Measurements from ENCODE around the gene SEC24D.

Gene SEC24D

DNA sequence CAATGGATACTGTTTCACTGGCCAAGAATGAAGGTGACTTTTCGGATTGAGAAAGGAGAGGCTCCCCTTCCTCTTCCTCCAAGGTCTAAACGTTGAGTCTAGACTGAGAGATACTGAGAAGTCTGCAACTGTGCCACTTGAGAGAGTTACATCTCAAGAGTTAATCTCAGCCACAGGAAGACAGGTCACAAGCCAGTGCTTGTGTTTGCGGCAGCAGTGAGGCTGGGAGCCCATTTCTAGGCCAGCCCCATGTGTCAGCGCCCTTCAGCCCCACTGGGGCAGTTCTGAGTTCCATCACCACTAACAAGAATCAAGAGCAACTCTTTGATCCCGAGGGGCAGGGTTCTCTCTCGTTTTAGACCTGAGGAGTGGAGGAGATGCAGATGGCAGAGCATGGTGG lies 7.3 kb upstream of the SEC24D start:
- no peak for DNase-seq

DNA sequence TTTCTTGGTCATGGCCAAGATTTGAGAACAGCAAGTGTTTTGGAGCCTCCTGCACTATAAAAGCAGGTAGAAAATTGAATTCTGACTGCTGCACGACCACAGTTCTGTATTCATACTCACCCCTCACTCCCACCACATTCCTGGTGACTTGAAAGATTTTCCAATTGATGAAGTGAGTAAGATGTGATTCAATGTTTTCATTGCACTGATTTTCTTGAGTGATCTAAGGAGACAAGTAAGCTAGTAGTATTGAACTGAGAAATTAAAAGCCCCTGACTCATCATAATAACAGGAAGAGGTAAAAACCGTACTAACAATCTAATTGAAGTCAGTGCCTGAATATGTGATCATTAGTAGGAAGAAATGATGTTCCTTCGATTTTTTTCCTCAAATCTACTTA lies 6.1 kb upstream of the SEC24D start:
- no peak for DNase-seq

DNA sequence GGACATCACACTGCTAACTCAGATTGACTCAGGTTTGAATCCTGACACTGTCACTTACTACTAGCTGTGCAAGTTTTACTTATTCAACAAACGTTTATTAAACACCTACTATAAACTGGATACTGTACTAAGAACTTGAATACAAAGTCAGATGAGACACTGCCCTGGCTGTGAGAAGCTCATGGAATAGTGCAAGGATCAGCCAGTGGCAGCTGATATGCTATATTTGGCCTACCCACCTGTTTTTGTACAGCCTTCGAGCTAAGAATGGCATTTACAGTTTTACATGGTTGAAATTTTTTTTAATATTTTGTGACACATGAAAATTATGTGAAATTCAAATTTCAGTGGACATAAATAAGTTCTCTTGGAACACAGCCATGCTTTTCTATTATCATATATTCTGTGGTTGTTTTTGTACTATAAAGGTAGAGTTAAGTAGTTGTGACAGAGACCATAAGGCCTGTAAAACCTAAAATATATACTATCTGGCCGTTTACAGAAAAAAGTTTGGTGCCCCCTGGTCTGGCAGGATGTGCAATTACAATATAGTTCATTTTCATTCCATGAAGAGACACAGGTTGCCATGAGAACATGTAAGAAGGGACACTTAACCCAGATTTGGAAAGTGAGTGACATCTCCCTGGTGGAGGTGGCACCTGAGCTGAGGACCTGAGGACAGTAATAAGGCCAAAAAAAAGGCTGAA lies 3.4 kb upstream of the SEC24D start:
- no peak for DNase-seq

DNA sequence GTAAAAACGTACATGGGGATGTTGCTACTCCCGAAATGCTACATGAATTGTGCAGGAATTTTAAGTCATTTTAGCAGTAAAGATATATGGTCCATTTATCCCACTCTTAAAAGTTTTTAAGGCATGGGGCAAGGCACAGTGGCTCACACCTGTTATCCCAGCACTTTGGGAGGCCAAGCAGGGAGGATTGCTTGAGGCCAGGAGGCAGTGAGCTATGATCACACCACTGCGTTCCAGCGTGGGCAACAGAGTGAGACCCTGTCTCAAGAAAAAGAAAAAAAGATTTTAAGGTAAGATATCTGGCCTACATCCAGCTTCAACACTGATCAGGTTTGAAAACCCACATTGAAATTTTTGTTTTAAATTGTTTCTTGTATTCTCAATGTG lies 1.2 kb upstream of the SEC24D start:
- DNase-seq = no peak

DNA sequence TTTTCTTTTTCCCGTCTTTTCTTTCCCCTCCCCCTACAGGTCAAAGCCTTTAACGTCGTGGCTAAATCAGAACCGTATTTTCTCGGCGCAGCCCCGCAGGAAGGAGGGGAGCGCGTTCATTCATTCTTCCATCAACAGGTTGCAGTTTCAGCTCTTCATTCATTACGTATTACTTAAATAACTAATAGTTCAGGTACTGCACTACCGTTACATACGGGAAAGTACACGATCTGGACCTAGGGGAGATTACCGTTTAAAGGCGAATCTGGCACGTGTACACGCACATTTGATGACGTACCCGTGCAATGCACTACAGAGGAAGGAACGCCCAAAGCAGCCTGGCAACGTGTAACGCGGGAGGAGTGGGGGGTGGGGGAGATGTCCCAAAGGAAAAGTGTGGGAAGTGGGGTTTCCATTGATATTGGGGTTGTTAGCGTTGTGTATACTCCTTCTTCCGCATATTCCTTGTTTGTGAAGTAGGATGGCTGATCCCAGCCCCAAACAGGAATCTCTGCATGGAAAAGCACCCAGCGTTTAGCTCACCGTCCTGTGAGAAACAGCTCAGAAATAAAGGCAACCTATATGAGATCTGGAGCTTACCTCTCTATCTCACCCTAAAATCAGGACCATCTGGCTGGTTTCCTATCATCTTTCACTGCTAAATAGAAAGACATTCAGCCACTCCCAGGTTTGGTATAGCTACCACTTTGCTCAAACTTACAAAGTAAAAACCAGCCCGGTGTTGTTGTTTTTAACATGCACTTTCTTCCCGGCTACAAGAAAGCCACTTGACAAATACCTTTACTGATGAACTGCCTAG lies 585 bp upstream of the SEC24D start:
- no peak for DNase-seq

DNA sequence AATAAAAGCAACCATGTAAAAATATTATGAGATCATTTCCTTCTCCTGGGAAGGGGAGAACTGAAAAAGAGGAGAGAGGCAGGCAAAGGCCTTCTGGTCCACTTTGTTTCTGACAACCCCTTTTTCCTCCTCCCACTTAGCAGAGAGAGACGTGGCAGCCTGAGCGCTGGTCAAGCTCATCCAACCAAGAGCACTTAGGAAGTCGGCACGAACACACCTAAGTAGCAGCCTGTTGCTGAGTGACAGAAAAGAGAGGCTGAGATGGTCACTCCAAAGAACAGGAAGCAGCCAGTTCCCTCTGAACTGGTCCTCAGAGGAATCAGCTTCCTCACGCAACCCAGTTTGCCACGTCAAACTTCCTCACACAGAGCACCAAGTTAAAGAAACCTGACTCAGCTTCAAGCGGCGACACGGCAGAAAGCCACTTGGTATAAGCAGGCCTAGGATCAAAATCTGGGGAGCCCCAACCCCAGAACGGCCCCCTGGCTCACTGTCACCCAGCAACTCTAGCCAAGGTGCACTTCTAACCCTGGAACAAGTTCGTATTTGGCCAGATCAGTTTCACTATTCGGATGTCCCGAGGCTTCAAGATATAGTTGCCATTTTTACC lies 861 bp downstream of the SEC24D start:
- peak; percentile 31 for DNase-seq

DNA sequence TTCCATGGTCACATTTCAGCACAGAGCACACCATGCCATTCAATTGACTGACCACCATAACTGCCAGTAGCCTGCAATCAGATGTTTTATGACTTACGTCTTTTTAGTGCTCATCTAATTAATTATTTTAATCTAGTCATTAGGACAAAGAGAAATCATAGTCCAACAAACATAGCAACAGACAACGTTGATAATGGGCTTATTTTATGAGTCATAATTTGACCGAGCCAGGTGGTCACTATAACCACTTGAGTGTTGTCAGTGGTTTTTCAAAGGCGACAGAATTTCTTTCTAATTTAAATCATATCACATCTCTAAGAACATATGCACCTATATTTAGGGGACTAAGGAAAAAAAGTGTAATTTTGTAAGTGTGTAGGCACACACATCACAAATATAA lies 1.9 kb downstream of the SEC24D start:
- DNase-seq = no peak

DNA sequence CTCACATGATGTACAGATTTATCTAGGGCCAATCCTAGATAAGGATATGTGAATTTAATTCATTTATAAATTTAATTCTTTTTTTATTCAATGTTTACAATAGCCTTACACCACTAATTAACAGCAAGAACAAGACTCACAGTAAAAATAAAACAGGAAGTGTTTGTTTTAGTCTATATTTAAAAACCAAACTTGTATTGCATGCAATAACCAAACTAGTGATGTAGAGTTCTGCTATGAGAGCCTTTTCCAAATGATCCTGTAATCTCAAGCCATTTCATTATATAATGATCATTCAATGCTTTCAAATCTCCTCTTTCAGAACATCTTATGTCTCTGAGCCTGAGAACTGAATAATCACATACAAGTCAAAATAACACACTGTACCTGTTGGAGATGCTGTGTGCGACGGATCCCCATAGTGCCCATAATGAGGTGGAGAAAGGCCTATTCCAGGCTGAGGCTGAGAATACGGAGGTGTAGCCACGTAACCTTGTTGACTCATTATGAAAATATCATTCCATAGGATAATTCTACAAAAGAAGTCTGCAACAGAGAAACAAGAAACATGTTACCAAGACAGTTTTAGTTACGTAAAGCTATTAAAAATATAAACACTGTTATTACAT lies 2.6 kb downstream of the SEC24D start:
- no peak for DNase-seq

DNA sequence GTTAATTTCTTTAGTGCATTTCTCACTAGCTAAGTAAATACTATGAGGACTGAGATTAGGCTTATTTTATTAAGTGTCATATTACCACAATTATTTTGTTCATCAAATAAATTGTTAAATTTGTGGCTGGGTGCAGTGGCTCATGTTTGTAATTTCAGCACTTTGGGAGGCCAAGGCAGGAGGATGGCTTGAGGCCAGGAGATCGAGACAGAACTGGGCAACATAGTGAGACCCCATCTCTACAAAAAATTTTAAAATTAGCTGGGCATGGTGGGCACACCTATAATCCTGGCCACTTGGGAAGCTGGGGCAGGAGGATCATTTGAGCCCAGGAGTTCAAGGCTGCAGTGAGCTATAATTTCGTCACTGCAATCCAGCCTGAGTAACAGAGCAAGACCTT lies 6.8 kb downstream of the SEC24D start:
- DNase-seq = no peak

DNA sequence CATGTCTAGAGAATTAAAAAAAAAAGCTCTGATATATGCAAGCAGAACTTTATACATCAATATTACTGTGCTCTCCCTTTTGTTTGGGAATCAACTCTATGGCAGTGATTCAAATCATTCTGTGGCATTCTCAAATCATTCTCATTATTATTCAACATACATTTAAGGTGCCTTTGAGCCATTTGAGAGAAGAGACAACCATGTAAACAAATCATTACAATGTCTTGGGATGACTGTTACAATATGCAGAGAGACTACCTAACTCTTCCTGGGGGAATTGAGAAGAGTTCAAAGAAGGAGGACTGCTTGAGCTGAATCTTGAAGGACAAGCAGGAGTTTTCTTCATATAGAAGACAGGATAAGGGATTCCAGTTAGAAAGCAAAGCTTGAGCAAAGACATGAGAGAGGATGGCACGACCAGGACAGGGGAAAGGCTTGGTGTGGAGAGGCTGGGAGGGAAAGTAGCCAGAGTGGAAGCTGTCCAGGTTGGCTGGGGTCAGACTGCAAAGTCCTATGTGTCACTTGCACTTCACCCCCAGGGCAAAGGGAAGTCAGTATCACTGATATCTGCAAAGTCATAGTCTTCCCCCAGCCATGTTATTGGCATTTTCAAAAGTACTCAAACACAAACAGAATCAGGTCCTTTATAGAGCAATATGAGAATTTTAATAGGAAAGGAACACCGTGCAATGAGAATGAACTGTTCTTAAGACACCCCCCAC lies 9.0 kb downstream of the SEC24D start:
- DNase-seq = no peak

DNA sequence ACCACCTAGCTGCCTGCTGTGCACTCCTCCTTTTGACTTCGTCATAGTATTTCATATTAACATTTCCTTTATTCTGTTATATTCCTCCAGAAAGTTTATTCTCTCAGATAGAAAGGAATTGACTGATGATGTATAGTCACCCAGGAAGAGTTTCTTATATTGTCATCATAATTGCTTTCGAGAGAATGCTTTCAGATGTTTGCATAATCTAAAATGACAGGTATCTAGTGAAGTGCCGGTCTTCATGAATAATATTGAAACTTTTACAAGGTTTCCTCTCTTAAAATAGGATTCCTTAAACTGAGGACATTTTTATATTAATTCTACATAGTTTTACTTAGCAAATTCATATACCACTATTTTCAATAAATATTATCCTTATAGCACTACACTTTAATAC lies 10.1 kb downstream of the SEC24D start:
- DNase-seq = no peak

DNA sequence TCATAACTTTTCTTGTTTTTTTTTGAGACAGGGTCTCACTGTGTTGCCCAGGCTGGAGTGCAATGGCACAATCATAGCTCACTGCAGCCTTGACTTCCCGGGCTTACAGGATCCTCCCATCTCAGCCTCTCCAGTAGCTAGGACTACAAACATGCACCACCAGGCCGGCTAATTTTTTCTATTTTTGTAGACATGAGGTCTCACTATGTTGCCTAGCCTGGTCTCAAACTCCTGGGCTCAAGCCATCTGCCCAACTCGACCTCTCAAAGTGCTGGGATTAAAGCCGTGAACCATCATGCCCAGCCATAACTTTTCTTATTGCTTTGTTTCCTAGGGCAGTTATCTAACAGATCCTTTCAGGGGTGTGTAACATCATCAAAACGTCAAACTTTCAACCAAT lies 11.8 kb downstream of the SEC24D start:
- no peak for DNase-seq

DNA sequence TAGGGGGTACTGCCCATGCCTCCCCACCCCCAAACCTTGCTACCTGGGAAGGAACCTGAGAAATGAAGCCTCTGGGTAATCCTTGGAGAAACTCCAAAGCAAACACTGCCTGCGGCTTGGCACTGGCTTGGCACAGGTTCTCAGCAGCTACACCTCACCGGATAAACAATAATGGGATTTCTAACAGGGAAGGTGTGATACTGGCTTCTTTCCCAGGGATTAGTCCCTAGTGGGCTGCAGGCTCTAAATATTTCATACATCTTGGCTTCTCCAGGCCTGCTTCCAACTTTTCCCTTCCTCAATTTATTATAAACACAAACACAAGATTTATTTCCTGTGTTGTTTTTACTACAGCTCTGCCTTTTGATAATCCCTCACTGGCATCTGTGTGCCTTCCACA lies 12.5 kb downstream of the SEC24D start:
- no peak for DNase-seq

DNA sequence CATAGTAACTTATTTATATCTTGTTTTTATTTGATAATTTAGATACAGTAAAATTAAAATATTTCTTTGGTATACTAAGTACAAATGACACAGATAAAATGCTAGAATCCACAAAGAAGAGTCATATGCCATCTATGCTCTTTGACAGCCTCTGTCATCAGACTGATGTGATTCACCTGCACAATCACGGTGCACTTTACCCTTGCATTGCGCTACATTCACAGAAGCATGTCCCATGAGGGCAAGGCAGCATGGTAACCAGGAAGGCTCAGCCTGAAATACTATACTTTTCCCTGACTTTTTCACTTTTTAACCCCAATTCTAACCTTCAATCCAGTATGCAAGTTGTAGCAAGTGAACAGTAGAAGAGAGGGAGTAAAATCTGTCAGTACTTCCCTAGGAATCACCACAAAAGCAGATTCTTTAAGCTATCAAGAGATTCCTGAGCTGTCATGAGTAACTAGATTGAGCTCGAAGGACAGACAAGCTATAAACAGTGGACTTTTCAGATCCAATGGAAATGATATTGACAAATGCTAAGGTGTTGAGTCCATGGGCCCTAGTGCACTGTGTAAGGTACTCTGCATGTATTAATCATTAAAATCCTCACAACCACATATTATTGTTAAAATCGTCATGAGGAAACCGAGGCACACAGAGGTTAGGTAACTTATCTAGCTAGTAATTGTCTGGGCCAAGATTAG lies 14.2 kb downstream of the SEC24D start:
- no peak for DNase-seq

DNA sequence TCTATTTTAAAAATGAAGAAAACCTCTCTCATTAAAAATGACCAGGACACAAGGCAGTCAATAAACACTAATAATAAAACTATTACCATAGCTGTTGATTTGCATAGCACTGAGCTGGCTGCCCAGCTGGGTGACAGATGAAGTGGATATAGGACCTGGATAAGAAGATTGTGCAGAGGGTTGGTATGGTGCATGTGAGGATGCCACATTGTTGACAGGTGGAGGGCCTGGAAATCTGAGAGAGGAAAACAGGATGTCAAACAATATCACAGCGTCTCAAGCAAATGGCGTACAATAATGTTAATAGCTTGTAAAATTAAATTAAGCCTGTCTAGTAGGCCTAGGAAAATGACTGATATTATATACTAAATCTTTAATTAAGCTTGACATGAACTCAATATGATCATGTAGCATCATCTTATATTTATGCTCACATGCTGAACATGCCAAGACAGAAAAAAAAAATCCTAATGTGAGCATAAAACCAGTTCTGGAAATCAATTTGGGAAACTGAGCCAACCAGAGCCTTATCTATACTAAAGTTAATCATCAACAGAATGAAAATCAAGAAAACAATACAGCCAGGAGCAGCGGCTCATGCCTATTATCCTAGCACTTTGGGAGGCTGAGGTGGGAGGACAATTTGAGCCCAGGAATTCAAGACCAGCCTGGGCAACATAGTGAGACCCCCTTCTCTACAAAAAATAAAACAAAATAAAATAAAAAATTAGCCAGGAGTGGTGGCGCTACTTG lies 18.6 kb downstream of the SEC24D start:
- no peak for DNase-seq

DNA sequence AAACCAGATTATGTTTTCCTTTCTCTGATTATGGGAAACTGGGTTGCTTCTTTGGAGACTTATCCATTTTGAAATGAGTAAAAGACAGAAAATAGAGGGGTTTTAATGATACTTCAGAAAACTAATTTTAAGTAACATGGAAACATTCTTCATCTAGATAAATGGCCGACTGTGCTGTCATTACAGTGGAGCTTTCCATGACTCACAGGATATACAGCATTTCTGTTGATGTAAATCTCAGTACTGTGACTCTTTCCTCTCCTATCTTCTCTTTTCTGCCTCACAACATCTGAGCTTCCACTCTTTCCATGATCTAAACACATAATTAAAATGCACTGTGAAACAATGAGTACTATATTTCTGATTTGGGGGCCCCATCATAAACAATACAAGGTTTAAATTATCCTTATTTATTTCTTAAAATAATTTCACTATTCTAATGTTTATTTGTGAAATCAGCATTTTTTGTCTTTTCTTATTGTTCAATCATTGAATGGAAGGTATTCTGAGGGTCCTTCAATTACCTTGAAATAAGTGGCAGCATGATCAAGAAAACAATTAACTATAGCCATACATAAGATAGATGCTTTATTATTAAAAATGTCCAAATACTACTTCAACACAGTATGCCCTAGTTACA lies 19.3 kb downstream of the SEC24D start:
- DNase-seq = no peak

DNA sequence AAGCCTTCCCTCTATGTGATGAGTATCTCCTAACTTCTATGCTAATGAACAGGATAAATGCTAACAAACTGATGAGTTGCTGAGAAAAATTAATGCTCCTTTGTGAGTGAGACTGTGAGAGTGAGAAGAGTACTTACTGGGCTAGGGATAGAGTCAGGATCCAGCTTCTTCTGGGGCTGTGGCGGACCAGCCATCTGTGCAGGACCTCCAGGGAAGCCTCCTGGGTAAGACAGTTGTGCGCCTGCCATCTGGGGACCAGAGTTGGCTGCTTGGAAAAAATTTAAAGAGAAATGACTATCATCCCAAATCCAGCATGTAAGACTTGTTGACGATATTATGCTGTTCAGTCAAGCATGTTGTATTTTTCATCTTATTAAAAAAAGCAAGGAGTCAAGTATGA lies 21.0 kb downstream of the SEC24D start:
- DNase-seq = no peak

DNA sequence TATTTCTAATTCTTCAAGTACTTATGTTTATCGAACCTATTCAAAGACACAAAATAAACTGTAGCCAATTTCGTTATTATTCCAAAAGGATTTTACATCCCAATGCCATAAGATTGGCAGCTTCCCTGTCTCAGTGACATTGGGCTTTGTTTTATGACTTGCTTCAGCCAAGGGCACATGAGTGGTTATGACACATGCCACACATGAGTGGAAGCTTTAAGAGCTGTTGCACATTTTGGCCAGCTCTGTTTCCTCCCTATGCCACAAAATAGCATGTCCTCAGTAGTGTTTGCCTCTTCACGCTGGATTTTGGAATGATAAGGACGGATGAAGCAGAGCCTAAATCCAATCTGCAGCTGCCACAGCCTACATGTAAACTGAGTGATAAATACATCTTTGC lies 21.9 kb downstream of the SEC24D start:
- no peak for DNase-seq

DNA sequence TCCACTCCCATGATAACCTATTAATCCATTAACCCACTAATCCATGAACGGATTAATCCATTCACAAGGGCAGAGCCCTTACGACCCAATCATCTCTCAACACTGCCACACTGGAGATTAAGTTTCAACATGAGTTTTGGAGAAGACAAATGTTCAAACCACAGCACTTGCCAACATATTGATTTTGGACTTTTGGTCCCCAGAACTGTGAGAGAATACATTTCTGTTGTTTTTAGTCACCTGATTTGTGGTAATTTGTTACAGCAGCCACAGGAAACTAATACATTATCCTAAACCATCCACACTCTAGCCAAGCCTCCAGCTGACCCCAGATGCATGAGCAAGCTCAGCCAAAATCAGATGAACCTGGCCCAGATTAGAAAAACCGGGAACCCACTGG lies 22.4 kb downstream of the SEC24D start:
- no peak for DNase-seq

DNA sequence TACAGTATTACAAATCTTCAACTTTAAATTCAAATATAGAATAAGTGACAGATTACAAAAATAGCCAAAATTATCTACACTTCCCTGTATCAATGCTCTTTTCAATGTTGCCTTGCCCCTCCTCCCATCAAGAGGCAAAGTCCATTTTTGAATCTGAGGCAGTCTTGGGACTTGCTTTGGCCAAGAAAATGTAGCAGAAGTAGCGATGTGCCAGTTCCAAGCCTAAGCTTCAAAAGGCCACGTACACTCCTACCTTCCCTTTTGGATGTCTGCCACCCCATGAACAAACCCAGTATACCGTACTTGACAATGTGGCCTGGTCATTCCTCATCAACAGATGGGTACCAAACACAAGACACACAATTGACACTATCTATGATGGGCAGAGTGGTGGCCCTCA lies 24.1 kb downstream of the SEC24D start:
- no peak for DNase-seq

Data from SIG-M5 (cell line).